K562 (cell line): ENCODE data around the gene DLGAP1. TPM values are rescaled to one million over a fixed set of nuclear protein-coding genes. Genes with fewer than 3 reads are reported as not detected.
"Not testable (repeated sequence)": the region's sequence is repeated elsewhere in the genome, so short reads cannot be mapped to it uniquely, and the experiment has no call there.

Experiments
- ATAC-seq: fragments of 200-7000 bp; cut with Tn5 transposase; 3 replicates; pipeline ENCODE4 v1.9.1; 2020; ENCODE audit warnings: moderate library complexity
- BruUV-seq: library from RNA; stranded (reverse); fragments of 400-500 nt; replicated peaks from 2 replicates; lab custom pipeline; 2021; lab: Mats Ljungman, UMichigan
- CTCF ChIA-PET: fragments of 300-600 bp; formaldehyde crosslinking; extraction: SDS; loops from one replicate; lab custom pipeline; 2021; ENCODE audit warnings: low intra/inter-chr PET ratio; lab: Yijun Ruan, JAX
- POLR2A ChIA-PET: fragments of 300-600, 350-650 bp; sonication (Branson Sonifier 250); formaldehyde crosslinking; extraction: SDS; loops from one replicate; lab custom pipeline; 2021; ENCODE audit warnings: antibody characterized with exemption, inconsistent platforms; lab: Yijun Ruan, JAX
- DNase-seq, 4 experiments: peaks; one replicate each; pipeline versions ENCODE4 v3.0.0 to v3.0.0-alpha.2; 2011 to 2018; ENCODE audit warnings: low spot score in 3 of 4, mixed read lengths in 3 of 4; ENCODE audit errors: extremely low read depth in 1 of 4
- FAIRE-seq: peaks from 2 replicates; lab custom pipeline; 2011; peaks lifted over from hg19 to GRCh38; lab: Jason Lieb, UNC
- H2AFZ ChIP-seq: 2 replicates; pipeline ENCODE4 v1.6.0; 2011; ENCODE audit warnings: low read depth, low read length, control low read depth, inconsistent platforms
- H3K27ac ChIP-seq: fragments of 200-600 bp; 3 replicates; pipeline ENCODE4 v1.8.0; 2011; ENCODE audit warnings: low read depth, mild to moderate bottlenecking, control low read depth, inconsistent platforms, low read length, moderate library complexity, mixed read lengths; ENCODE audit errors: extremely low read depth
- H3K27me3 ChIP-seq, 2 experiments: fragments of 300-600 bp in 1 of 2; 2 replicates in 1 of 2; 3 replicates in 1 of 2; pipeline versions ENCODE4 v1.6.0 to v1.8.0; 2011; ENCODE audit warnings: inconsistent platforms in 2 of 2, low read length in 2 of 2, mild to moderate bottlenecking in 1 of 2, mixed read lengths in 1 of 2, moderate library complexity in 1 of 2; ENCODE audit not compliant: control insufficient read depth in 2 of 2, insufficient read depth in 2 of 2
- H3K36me3 ChIP-seq: fragments of 300-600 bp; 3 replicates; pipeline ENCODE4 v1.8.0; 2011; ENCODE audit warnings: mild to moderate bottlenecking, low read length, inconsistent platforms; ENCODE audit not compliant: control insufficient read depth, insufficient read depth
- H3K4me1 ChIP-seq, 2 experiments: fragments of 200-600 bp in 1 of 2; replicated peaks in 1 of 2; 2 replicates in 1 of 2; 3 replicates in 1 of 2; pipeline versions ENCODE4 v1.5.1 to v1.8.0; 2011; ENCODE audit warnings: inconsistent platforms in 2 of 2, low read length in 2 of 2, mild to moderate bottlenecking in 1 of 2, mixed read lengths in 1 of 2, moderate library complexity in 1 of 2; ENCODE audit not compliant: control insufficient read depth in 2 of 2, insufficient read depth in 2 of 2
- H3K4me2 ChIP-seq: 2 replicates; pipeline ENCODE4 v1.6.1; 2011; ENCODE audit warnings: low read length, control low read depth, inconsistent platforms, mixed read lengths; ENCODE audit not compliant: insufficient read depth
- H3K4me3 ChIP-seq: fragments of 200-600 bp; sonication (generic), shearing (Covaris generic); 2 replicates; pipeline ENCODE4 v1.5.1; 2016; ENCODE audit warnings: control low read depth, inconsistent platforms
- H3K79me2 ChIP-seq: fragments of 200-600 bp; 3 replicates; pipeline ENCODE4 v1.8.0; 2011; ENCODE audit warnings: low read length, inconsistent platforms; ENCODE audit not compliant: control insufficient read depth, insufficient read depth
- H3K9ac ChIP-seq, 2 experiments: 2 replicates each; pipeline versions ENCODE4 v1.6.0 to v1.6.1; 2011; ENCODE audit warnings: low read depth in 2 of 2, low read length in 2 of 2, control low read depth in 1 of 2, inconsistent platforms in 1 of 2, mild to moderate bottlenecking in 1 of 2, mixed read lengths in 1 of 2; ENCODE audit not compliant: insufficient read depth in 1 of 2
- H3K9me1 ChIP-seq: one replicate; pipeline ENCODE4 v1.6.0; 2011; ENCODE audit warnings: inconsistent platforms, mild to moderate bottlenecking, low read length, moderate library complexity; ENCODE audit not compliant: control insufficient read depth, insufficient read depth
- H3K9me3 ChIP-seq: replicated peaks from 2 replicates; pipeline ENCODE4 v1.5.1; 2011; ENCODE audit warnings: low read depth, low read length, inconsistent platforms; ENCODE audit not compliant: control insufficient read depth, insufficient read depth
- H4K20me1 ChIP-seq: replicated peaks from 2 replicates; pipeline ENCODE4 v1.6.1; 2011; ENCODE audit warnings: low read length, inconsistent platforms, mixed read lengths; ENCODE audit not compliant: control insufficient read depth, insufficient read depth
- DPF2 ChIP-seq: fragments of 450-650 bp; IDR thresholded peaks from 2 replicates; pipeline ENCODE4 v1.6.1; 2016
- NELFE ChIP-seq: IDR thresholded peaks from 2 replicates; pipeline ENCODE4 v1.6.1; 2011; ENCODE audit warnings: mild to moderate bottlenecking; ENCODE audit not compliant: insufficient read depth, insufficient read length
- RBM25 ChIP-seq: fragments of 200-400 bp; formaldehyde crosslinking; IDR thresholded peaks from 2 replicates; pipeline ENCODE4 v1.6.1; 2018; ENCODE audit warnings: low read length, low read depth, moderate library complexity; ENCODE audit not compliant: severe bottlenecking
- TGIF2 ChIP-seq: sonication (generic); formaldehyde crosslinking; IDR thresholded peaks from 2 replicates; pipeline ENCODE4 v1.8.1; 2022; ENCODE audit warnings: mild to moderate bottlenecking, missing genetic modification reagents, moderate library complexity
- TRIM28 ChIP-seq: fragments of 450-650 bp; IDR thresholded peaks from 2 replicates; pipeline ENCODE4 v1.6.1; 2017
- ZNF184 ChIP-seq: sonication (generic); formaldehyde crosslinking; IDR thresholded peaks from 2 replicates; pipeline ENCODE4 v1.5.0; 2020; ENCODE audit warnings: missing genetic modification reagents
- ZNF3 ChIP-seq: fragments of 250-450 bp; sonication (Bioruptor Pico); IDR thresholded peaks from 2 replicates; pipeline ENCODE4 v1.5.0; 2021; ENCODE audit warnings: mild to moderate bottlenecking, moderate library complexity
- ZNF57 ChIP-seq: fragments of 450-650 bp; formaldehyde crosslinking; IDR thresholded peaks from 2 replicates; pipeline ENCODE4 v1.4.0; 2020; ENCODE audit warnings: mild to moderate bottlenecking, moderate library complexity
- WGBS: fragments of 100-300 bp; shearing (Covaris generic); methylation state at CpG from one replicate; pipeline ENCODE4 v1.1.6; 2016; ENCODE audit warnings: low coverage, mixed read lengths; ENCODE audit not compliant: insufficient coverage; ENCODE audit errors: missing lambda C conversion rate; 5-methylcytosine and 5-hydroxymethylcytosine counted together
- in situ Hi-C: fragments of 300-500 bp; cut with MboI; formaldehyde crosslinking; loops from 4 replicates; pipeline ENCODE4 v1.15.0; 2018; ENCODE audit warnings: inconsistent platforms, mixed read lengths
- intact Hi-C: fragments of 100-400 bp; cut with micrococcal nuclease; formaldehyde crosslinking; loops from 2 replicates; pipeline ENCODE4 v1.14.2; 2022
- polyA plus RNA-seq, 8 experiments: library from polyadenylated mRNA; depleted of rRNA in 4 of 8; stranded (reverse) in 5 of 8; unstranded in 3 of 8; fragments of >200 nt; fragmentation: Nextera tagmentation in 2 of 8; fragmentation: Illumina TruSeq in 1 of 8; extraction: Ambion mirVana in 2 of 8; extraction: Trizol in 1 of 8; gene quantifications; 2 replicates each; pipeline versions ENCODE4 v1.2.1 to v1.2.3, GENCODE V29; 2011 to 2014; ENCODE audit warnings: inconsistent platforms in 1 of 8, missing spikeins in 1 of 8
- total RNA-seq, 7 experiments: library from RNA; depleted of rRNA in 6 of 7; stranded (reverse); fragments of >200 nt in 6 of 7; fragmentation: Illumina TruSeq in 2 of 7; extraction: Trizol in 2 of 7; gene quantifications; 2 replicates each; pipeline versions ENCODE4 v1.2.1 to v1.2.3, GENCODE V29; 2011 to 2021; ENCODE audit warnings: low replicate concordance in 1 of 7

DLGAP1 gene
- total and polyA plus RNA-seq, 9 of the 15 experiments (the other 6 are each of a cell fraction or from before 2014, with no cell fraction given) = 0.04 to 0.22 (median 0.08) TPM

- TF ChIP-seq ZNF184 (CRISPR knock-in tag) = peak; percentile 19; the same call in 1 of the 2 replicates
- peak; percentile 80; the same call in 1 of the 2 replicates for TF ChIP-seq TRIM28
- TF ChIP-seq RBM25 = peak; percentile 61
- TF ChIP-seq ZNF3 (CRISPR knock-in tag) = peak; percentile 52; the same call in 1 of the 2 replicates
- H3K4me2 ChIP-seq, H2AFZ ChIP-seq, H4K20me1 ChIP-seq, intact Hi-C loops, DNase-seq, FAIRE-seq, H3K9ac ChIP-seq, ATAC-seq, H3K4me3 ChIP-seq, H3K9me1 ChIP-seq, H3K27ac ChIP-seq, in situ Hi-C loops, H3K79me2 ChIP-seq, CTCF ChIA-PET, BruUV-seq, H3K27me3 ChIP-seq, H3K4me1 ChIP-seq, H3K36me3 ChIP-seq, H3K9me3 ChIP-seq: not testable (repeated sequence)
- 0% methylated on average over 1 of the region's 1 CpG for WGBS
- POLR2A ChIA-PET = interaction anchor here (1.5 kb wide), 1 partner anchor 28 kb away, joined by 3 read pairs; no protein-coding TSS in a partner anchor
These were observed 432.4 kb downstream of the DLGAP1 start for GRCh38 chr18:4022749-4023148.

GRCh38 chr18:4020026-4020425 lies 435.1 kb downstream of the DLGAP1 start:
- no peaks in the 10 kb centered on the region for H3K79me2 ChIP-seq
- H3K9ac ChIP-seq = no peak overlapping the region
- H3K27me3 ChIP-seq = no peaks in the 10 kb centered on the region
- H3K4me2 ChIP-seq = no peak overlapping the region
- no peak overlapping the region for H2AFZ ChIP-seq
- BruUV-seq = no TSS peak
- ChIA-PET POLR2A (no interaction called here), CTCF (no interaction called here)
- H3K9me3 ChIP-seq = no peaks in the 10 kb centered on the region
- no peak overlapping the region for H3K4me3 ChIP-seq
- TF ChIP-seq DPF2 (no peak), NELFE (no peak), ZNF57 (CRISPR knock-in tag) (no peak), TGIF2 (no peak)
- DNase-seq (no peak), FAIRE-seq (no peak), ATAC-seq (no peak)
- no peaks in the 10 kb centered on the region for H3K36me3 ChIP-seq
- intact Hi-C loops = no loop called here
- in situ Hi-C loops = no loop called here
- no peak overlapping the region for H3K27ac ChIP-seq
- H3K4me1 ChIP-seq = no peaks in the 10 kb centered on the region
- no peaks in the 10 kb centered on the region for H3K9me1 ChIP-seq
- no peaks in the 10 kb centered on the region for H4K20me1 ChIP-seq
- WGBS = 3% methylated on average over 5 of the region's 5 CpGs
